NT2/D1 (cell line): ENCODE measurements around the gene AOAH.

ENCODE experiments used
- YY1 ChIP-seq: IDR thresholded peaks from 2 replicates; pipeline ENCODE4 v1.6.1; 2011; ENCODE audit not compliant: insufficient read length, insufficient read depth
- ZNF274 ChIP-seq: IDR thresholded peaks from 2 replicates; pipeline ENCODE4 v1.6.1; 2011; ENCODE audit warnings: mild to moderate bottlenecking, low read depth, low read length

- TF ChIP-seq YY1 (no peak), ZNF274 (no peak)
Observed at GRCh38 chr7:36533717-36534116, 190.6 kb downstream of the AOAH start.
